AG09309 (cell line): ENCODE results near the gene FILIP1L.

ENCODE experiments used
- DNase-seq: peaks from one replicate; pipeline ENCODE4 v3.0.0-alpha.2; 2010; ENCODE audit warnings: low read depth
- H3K4me3 ChIP-seq: 2 replicates; pipeline ENCODE4 v1.5.1; 2011; ENCODE audit warnings: mild to moderate bottlenecking, low read depth, low read length, moderate library complexity; ENCODE audit not compliant: control insufficient read depth
- CTCF ChIP-seq: IDR thresholded peaks from 2 replicates; pipeline ENCODE4 v1.5.1; 2011; ENCODE audit warnings: mild to moderate bottlenecking, low read depth, low read length, inconsistent platforms; ENCODE audit not compliant: insufficient read depth, control insufficient read depth; ENCODE audit errors: missing control alignments

The FILIP1L gene

GRCh38 chr3:100144255-100144866 lies 30.1 kb upstream of the FILIP1L start:
- no peak for DNase-seq
- no peak overlapping the region for H3K4me3 ChIP-seq
- TF ChIP-seq CTCF = no peak

DNA sequence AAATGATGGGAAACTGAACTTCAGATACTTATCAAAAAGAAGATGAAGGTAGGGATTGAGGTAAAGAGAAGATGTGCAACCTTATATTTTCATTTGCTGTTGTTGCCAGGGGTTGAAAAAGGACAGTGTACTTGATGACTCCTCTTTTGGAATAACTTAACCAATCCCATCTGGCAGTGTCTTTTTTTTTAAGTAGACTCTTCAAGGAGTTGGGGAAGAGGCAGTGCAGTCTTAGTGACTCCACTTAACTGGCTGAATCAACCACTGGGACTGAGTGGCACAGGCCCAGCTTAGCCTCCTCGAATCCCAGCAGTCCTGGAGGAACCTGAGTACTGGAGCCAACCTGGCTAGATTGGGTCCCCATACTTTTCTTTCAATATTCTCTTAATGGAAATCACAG lies 27.3 kb upstream of the FILIP1L start:
- no peak for DNase-seq
- TF ChIP-seq CTCF = no peak
- H3K4me3 ChIP-seq = no peak overlapping the region

DNA sequence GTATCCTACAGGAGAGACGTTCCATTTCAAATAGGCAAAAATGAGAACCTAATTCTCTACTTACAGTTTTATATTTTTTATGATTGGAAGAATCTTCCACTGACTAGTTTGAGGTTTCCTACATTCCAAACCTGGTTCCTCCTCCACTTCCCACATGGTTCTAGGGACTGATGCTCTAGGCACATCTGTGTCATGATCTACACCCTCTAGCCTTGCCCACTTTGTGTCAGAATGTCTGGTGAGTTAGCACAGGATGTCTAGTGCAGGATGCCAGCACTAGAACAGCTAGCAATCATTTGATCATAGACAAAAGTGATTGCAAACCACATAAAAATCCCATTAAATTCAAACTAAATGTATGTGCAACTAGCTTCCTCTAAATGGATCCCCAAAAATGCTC lies 26.7 kb upstream of the FILIP1L start:
- H3K4me3 ChIP-seq = no peak overlapping the region
- TF ChIP-seq CTCF = no peak
- no peak for DNase-seq

DNA sequence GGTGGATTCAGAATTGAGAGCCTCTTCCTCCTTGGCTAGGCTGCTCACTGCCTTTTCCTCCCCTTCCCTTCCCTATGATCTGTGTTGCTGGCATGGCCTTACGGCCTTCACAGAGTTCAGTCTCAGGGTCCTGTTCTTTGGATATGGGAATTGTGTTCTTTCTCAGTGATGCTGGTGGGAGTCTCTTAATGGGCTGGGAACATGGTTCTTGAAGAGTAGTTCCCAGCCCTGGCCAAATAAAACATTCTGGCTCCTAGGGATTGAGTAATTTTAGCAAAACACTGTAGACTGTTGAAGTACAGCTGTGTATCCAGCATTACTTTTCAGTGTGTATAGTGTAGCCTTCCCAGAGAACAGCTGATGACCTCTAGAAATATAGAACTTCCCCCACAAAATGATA lies 22.6 kb upstream of the FILIP1L start:
- H3K4me3 ChIP-seq = no peak overlapping the region
- no peak for DNase-seq
- TF ChIP-seq CTCF = no peak

- no peak for DNase-seq
- TF ChIP-seq CTCF = no peak
- no peak overlapping the region for H3K4me3 ChIP-seq
These were observed 16.9 kb upstream of the FILIP1L start for GRCh38 chr3:100131241-100131640.

GRCh38 chr3:100129941-100130340 lies 15.6 kb upstream of the FILIP1L start:
- TF ChIP-seq CTCF = no peak
- DNase-seq = no peak
- no peak overlapping the region for H3K4me3 ChIP-seq

DNA sequence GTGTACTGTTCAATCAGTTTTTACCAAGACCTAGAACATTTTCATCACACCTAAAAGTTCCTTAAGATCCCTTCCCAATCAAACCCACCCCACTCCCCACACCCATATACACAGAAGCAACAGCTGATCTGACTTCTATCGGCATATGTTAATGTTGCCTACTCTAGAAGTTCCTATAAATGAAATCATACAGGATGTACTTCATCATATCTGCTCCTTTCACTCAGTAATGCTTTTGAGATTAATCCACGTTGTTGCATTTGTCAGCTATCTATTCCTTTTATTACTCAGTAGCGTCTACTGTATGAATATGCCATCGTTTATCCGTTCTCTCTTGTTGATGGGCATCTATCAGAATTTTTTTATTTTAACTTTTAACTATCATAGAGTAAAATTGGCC lies 14.3 kb upstream of the FILIP1L start:
- no peak overlapping the region for H3K4me3 ChIP-seq
- no peak for TF ChIP-seq CTCF
- DNase-seq = no peak
